H9 (cell line): ENCODE results near the gene DOCK10. TPM values are rescaled to one million over a fixed set of nuclear protein-coding genes. Genes with fewer than 3 reads are reported as not detected.

Experiments used
- DNase-seq: peaks from one replicate; pipeline ENCODE4 v3.0.0-alpha.2; 2017
- H2AFZ ChIP-seq: one replicate; pipeline ENCODE4 v1.6.1; 2013; ENCODE audit warnings: mild to moderate bottlenecking, low read length, control low read depth, moderate library complexity
- H2AK5ac ChIP-seq: 2 replicates; pipeline ENCODE4 v1.6.1; 2013; ENCODE audit warnings: low read length, control low read depth, mixed read lengths; ENCODE audit not compliant: insufficient read length
- H2BK120ac ChIP-seq: one replicate; pipeline ENCODE4 v1.6.1; 2013; ENCODE audit warnings: low read depth, mild to moderate bottlenecking, low read length, control low read depth, inconsistent platforms; ENCODE audit not compliant: poor library complexity, severe bottlenecking
- H2BK12ac ChIP-seq: 2 replicates; pipeline ENCODE4 v1.6.1; 2013; ENCODE audit warnings: low read length, control low read depth, mixed read lengths, low read depth; ENCODE audit not compliant: insufficient read length
- H2BK15ac ChIP-seq: 2 replicates; pipeline ENCODE4 v1.6.1; 2013; ENCODE audit warnings: low read depth, low read length, control low read depth
- H2BK20ac ChIP-seq: one replicate; pipeline ENCODE4 v1.6.1; 2013; ENCODE audit warnings: low read depth, mild to moderate bottlenecking, low read length, control low read depth, inconsistent platforms; ENCODE audit not compliant: poor library complexity, severe bottlenecking
- H2BK5ac ChIP-seq: 2 replicates; pipeline ENCODE4 v1.6.1; 2013; ENCODE audit warnings: low read length, control low read depth, mixed read lengths; ENCODE audit not compliant: insufficient read length
- H3K14ac ChIP-seq: 2 replicates; pipeline ENCODE4 v1.6.1; 2013; ENCODE audit warnings: low read length, control low read depth; ENCODE audit not compliant: insufficient read depth
- H3K18ac ChIP-seq: 2 replicates; pipeline ENCODE4 v1.6.1; 2013; ENCODE audit warnings: low read depth, mild to moderate bottlenecking, mixed read lengths, low read length, control low read depth; ENCODE audit not compliant: insufficient read length
- H3K23ac ChIP-seq: 2 replicates; pipeline ENCODE4 v1.6.1; 2013; ENCODE audit warnings: low read length, control low read depth, mixed read lengths, low read depth; ENCODE audit not compliant: insufficient read length
- H3K23me2 ChIP-seq: 2 replicates; pipeline ENCODE4 v1.6.1; 2013; ENCODE audit warnings: low read depth, mild to moderate bottlenecking, mixed read lengths, low read length, control low read depth; ENCODE audit not compliant: insufficient read length, poor library complexity, severe bottlenecking
- H3K27ac ChIP-seq: 2 replicates; pipeline ENCODE4 v1.5.1; 2013; ENCODE audit warnings: low read length, control low read depth, mixed read lengths, low read depth; ENCODE audit not compliant: insufficient read length
- H3K27me3 ChIP-seq: 2 replicates; pipeline ENCODE4 v1.6.1; 2013; ENCODE audit warnings: low read length, control low read depth, inconsistent platforms; ENCODE audit not compliant: insufficient read depth
- H3K4ac ChIP-seq: 2 replicates; pipeline ENCODE4 v1.6.1; 2013; ENCODE audit warnings: low read depth, mild to moderate bottlenecking, control low read depth, inconsistent platforms, low read length, moderate library complexity
- H3K4me1 ChIP-seq: 2 replicates; pipeline ENCODE4 v1.6.1; 2013; ENCODE audit warnings: low read length, control low read depth, inconsistent platforms; ENCODE audit not compliant: insufficient read depth
- H3K4me2 ChIP-seq: 2 replicates; pipeline ENCODE4 v1.6.1; 2013; ENCODE audit warnings: low read length, control low read depth, mixed read lengths; ENCODE audit not compliant: insufficient read length, insufficient read depth
- H3K56ac ChIP-seq: 2 replicates; pipeline ENCODE4 v1.6.1; 2013; ENCODE audit warnings: low read depth, mild to moderate bottlenecking, mixed read lengths, low read length, control low read depth; ENCODE audit not compliant: insufficient read length
- H3K79me1 ChIP-seq: 2 replicates; pipeline ENCODE4 v1.6.1; 2013; ENCODE audit warnings: low read depth, mild to moderate bottlenecking, moderate library complexity, low read length, control low read depth, inconsistent platforms; ENCODE audit not compliant: insufficient read depth, poor library complexity, severe bottlenecking
- H3K79me2 ChIP-seq: 2 replicates; pipeline ENCODE4 v1.6.1; 2013; ENCODE audit warnings: low read length, control low read depth, inconsistent platforms; ENCODE audit not compliant: insufficient read depth
- H3K9ac ChIP-seq: 2 replicates; pipeline ENCODE4 v1.6.1; 2013; ENCODE audit warnings: low read length, control low read depth, mixed read lengths; ENCODE audit not compliant: insufficient read length; ENCODE audit errors: extremely low read depth
- H3K9me3 ChIP-seq: one replicate; pipeline ENCODE4 v1.6.1; 2013; ENCODE audit warnings: low read depth, low read length, inconsistent platforms; ENCODE audit not compliant: control insufficient read depth
- H3T11ph ChIP-seq: one replicate; pipeline ENCODE4 v1.6.1; 2013; ENCODE audit warnings: mild to moderate bottlenecking, low read length, control low read depth, inconsistent platforms
- H4K20me1 ChIP-seq: one replicate; pipeline ENCODE4 v1.6.1; 2013; ENCODE audit not compliant: control insufficient read depth, insufficient read length, insufficient read depth
- H4K5ac ChIP-seq: 2 replicates; pipeline ENCODE4 v1.6.1; 2013; ENCODE audit warnings: low read depth, mild to moderate bottlenecking, mixed read lengths, low read length, control low read depth; ENCODE audit not compliant: insufficient read length
- H4K8ac ChIP-seq: replicated peaks from 2 replicates; pipeline ENCODE4 v1.6.1; 2013; ENCODE audit warnings: low read length, control low read depth, mixed read lengths, low read depth; ENCODE audit not compliant: insufficient read length
- H4K91ac ChIP-seq: 2 replicates; pipeline ENCODE4 v1.6.1; 2013; ENCODE audit warnings: low read depth, mild to moderate bottlenecking, moderate library complexity, mixed read lengths, low read length, control low read depth; ENCODE audit not compliant: insufficient read length
- H3K27ac Mint-ChIP-seq, 3 experiments: 2 replicates in 2 of 3; 3 replicates in 1 of 3; pipeline ENCODE4 v1.8.0; 2020 to 2021; ENCODE audit warnings: mixed read lengths in 3 of 3, mild to moderate bottlenecking in 1 of 3, moderate library complexity in 1 of 3
- H3K27me3 Mint-ChIP-seq: 2 replicates; pipeline ENCODE4 v1.8.0; 2021; ENCODE audit warnings: low read depth, mild to moderate bottlenecking, moderate library complexity, mixed read lengths
- H3K36me3 Mint-ChIP-seq, 3 experiments: 2 replicates in 2 of 3; 3 replicates in 1 of 3; pipeline ENCODE4 v1.8.0; 2020 to 2021; ENCODE audit warnings: low read depth in 3 of 3, mixed read lengths in 3 of 3; ENCODE audit not compliant: insufficient read depth in 1 of 3
- H3K4me1 Mint-ChIP-seq, 2 experiments: 2 replicates each; pipeline ENCODE4 v1.8.0; 2020; ENCODE audit warnings: mixed read lengths in 2 of 2
- H3K4me3 Mint-ChIP-seq, 2 experiments: 2 replicates in 1 of 2; 3 replicates in 1 of 2; pipeline ENCODE4 v1.8.0; 2020 to 2021; ENCODE audit warnings: mild to moderate bottlenecking in 2 of 2, mixed read lengths in 2 of 2, moderate library complexity in 1 of 2
- H3K9me3 Mint-ChIP-seq, 2 experiments: 2 replicates in 1 of 2; 3 replicates in 1 of 2; pipeline ENCODE4 v1.8.0; 2020; ENCODE audit warnings: mild to moderate bottlenecking in 2 of 2, mixed read lengths in 2 of 2, moderate library complexity in 1 of 2
- WGBS: extraction: QIAGEN DNeasy Blood & Tissue Kit; methylation state at CpG from one replicate; pipeline ENCODE4 v1.1.7; 2013; ENCODE audit warnings: missing lambda C conversion rate, low lambda C conversion rate, mixed read lengths; ENCODE audit not compliant: insufficient read length; ENCODE audit errors: extremely low coverage; 5-methylcytosine and 5-hydroxymethylcytosine counted together
- total RNA-seq: library from RNA; stranded (reverse); gene quantifications from 2 replicates; pipeline ENCODE4 v1.2.1, GENCODE V29; 2021
- TF ChIP-seq, protein P1 (sequence below): fragments of 200-600 bp; sonication (generic); conservative IDR thresholded peaks from 3 replicates; pipeline ENCODE4 v1.8.0; 2021; ENCODE audit warnings: antibody characterized with exemption, mild to moderate bottlenecking

The DOCK10 gene
- total RNA-seq, 1 experiment from 2014 or later: 0.79 TPM

DNA sequence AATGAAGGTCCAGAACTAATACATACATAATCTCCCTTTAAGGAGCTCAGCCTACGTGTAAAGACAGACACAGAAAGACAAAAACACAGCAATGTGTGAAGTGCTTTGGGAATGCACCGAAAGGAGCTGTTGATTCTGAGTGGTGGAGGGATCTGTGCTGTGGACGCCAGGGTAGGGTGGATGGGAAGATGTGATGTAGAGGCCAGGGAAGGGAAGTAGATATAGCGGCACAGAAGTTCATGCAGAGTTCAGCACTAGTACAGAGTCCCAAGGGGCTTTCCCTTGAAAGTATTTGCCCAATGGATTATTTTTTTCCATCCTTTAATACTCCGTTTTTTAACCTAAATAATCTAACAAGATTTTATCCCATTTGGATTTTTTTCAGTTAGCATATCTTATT, 32.1 kb upstream of the DOCK10 start:
- Mint-ChIP-seq H3K27ac (no peak overlapping the region), H3K27me3 (no peaks in the 10 kb centered on the region), H3K36me3 (no peaks in the 10 kb centered on the region; a peak in 1 of 7 replicates), H3K9me3 (peaks cover 0 to 1% of the 10 kb centered on the region in 2 experiments; a peak in 1 of 5 replicates), H3K4me1 (peaks cover 26 to 29% of the 10 kb centered on the region in 2 experiments), H3K4me3 (no peak overlapping the region)
- no peak overlapping the region for H3K4ac ChIP-seq
- H3K4me1 ChIP-seq: peaks cover 4% of the 10 kb centered on the region; the same call in 1 of the 2 replicates
- H3K9ac ChIP-seq: no peak overlapping the region
- TF ChIP-seq, protein P1, sequence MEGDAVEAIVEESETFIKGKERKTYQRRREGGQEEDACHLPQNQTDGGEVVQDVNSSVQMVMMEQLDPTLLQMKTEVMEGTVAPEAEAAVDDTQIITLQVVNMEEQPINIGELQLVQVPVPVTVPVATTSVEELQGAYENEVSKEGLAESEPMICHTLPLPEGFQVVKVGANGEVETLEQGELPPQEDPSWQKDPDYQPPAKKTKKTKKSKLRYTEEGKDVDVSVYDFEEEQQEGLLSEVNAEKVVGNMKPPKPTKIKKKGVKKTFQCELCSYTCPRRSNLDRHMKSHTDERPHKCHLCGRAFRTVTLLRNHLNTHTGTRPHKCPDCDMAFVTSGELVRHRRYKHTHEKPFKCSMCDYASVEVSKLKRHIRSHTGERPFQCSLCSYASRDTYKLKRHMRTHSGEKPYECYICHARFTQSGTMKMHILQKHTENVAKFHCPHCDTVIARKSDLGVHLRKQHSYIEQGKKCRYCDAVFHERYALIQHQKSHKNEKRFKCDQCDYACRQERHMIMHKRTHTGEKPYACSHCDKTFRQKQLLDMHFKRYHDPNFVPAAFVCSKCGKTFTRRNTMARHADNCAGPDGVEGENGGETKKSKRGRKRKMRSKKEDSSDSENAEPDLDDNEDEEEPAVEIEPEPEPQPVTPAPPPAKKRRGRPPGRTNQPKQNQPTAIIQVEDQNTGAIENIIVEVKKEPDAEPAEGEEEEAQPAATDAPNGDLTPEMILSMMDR: no peak
- no peak overlapping the region for H3K56ac ChIP-seq
- H3K23ac ChIP-seq: no peak overlapping the region
- no peak overlapping the region for H2BK5ac ChIP-seq
- no peak overlapping the region for H2AK5ac ChIP-seq
- H3K14ac ChIP-seq: no peak overlapping the region
- H3K79me1 ChIP-seq: no peaks in the 10 kb centered on the region
- H3K27ac ChIP-seq: no peak overlapping the region
- no peaks in the 10 kb centered on the region for H3K23me2 ChIP-seq
- no peaks in the 10 kb centered on the region for H4K20me1 ChIP-seq
- H4K5ac ChIP-seq: no peak overlapping the region
- H3K18ac ChIP-seq: no peak overlapping the region
- no peak overlapping the region for H3K4me2 ChIP-seq
- H3K9me3 ChIP-seq: no peaks in the 10 kb centered on the region
- no peak overlapping the region for H3T11ph ChIP-seq
- H2BK20ac ChIP-seq: no peak overlapping the region
- no peaks in the 10 kb centered on the region for H3K79me2 ChIP-seq
- H3K27me3 ChIP-seq: no peaks in the 10 kb centered on the region
- no peak overlapping the region for H4K91ac ChIP-seq
- DNase-seq: no peak
- no peak overlapping the region for H2BK12ac ChIP-seq
- no peak overlapping the region for H2BK120ac ChIP-seq
- no peak overlapping the region for H2BK15ac ChIP-seq
- no peak overlapping the region for H2AFZ ChIP-seq
- WGBS: 100% methylated on average over 1 of the region's 5 CpGs
- H4K8ac ChIP-seq: no peak overlapping the region
